NCI-H1436 treated with DMSO at 0.1 percent for 48 hours (cell line): ENCODE measurements around the gene GRAMD1B.

Experiments
- DNase-seq: peaks from one replicate; lab custom pipeline; 2025; lab: John Stamatoyannopoulos, UW

The GRAMD1B gene

GRCh38 chr11:123429913-123430720 lies at the start of gene GRAMD1B:
GRAMD1B (plus strand) TSS chr11:123430269; CDS start chr11:123430793, 524 bp downstream.
- DNase-seq: peak; percentile 37

- no peak for DNase-seq
Measured at GRCh38 chr11:123381149-123381548, 48.9 kb upstream of the GRAMD1B start.

GRCh38 chr11:123381817-123382554 lies 48.1 kb upstream of the GRAMD1B start:
- DNase-seq: no peak

- DNase-seq: no peak
Measured at GRCh38 chr11:123382555-123383074, 47.5 kb upstream of the GRAMD1B start.

GRCh38 chr11:123384116-123384515 lies 46.0 kb upstream of the GRAMD1B start:
- DNase-seq: no peak

- no peak for DNase-seq
Measured at GRCh38 chr11:123386796-123387510, 43.1 kb upstream of the GRAMD1B start.

- DNase-seq: no peak
Measured at GRCh38 chr11:123388640-123389039, 41.4 kb upstream of the GRAMD1B start.

- DNase-seq: no peak
Measured at GRCh38 chr11:123390146-123390545, 39.9 kb upstream of the GRAMD1B start.

- no peak for DNase-seq
Measured at GRCh38 chr11:123391646-123392348, 38.3 kb upstream of the GRAMD1B start.

GRCh38 chr11:123392431-123392830 lies 37.6 kb upstream of the GRAMD1B start:
- no peak for DNase-seq

- no peak for DNase-seq
Measured at GRCh38 chr11:123392844-123393243, 37.2 kb upstream of the GRAMD1B start.

GRCh38 chr11:123393312-123393927 lies 36.6 kb upstream of the GRAMD1B start:
- DNase-seq: no peak

GRCh38 chr11:123404676-123405075 lies 25.4 kb upstream of the GRAMD1B start:
- DNase-seq: no peak

- DNase-seq: no peak
Measured at GRCh38 chr11:123405123-123405592, 24.9 kb upstream of the GRAMD1B start.

- no peak for DNase-seq
Measured at GRCh38 chr11:123406441-123407129, 23.5 kb upstream of the GRAMD1B start.

GRCh38 chr11:123407130-123407995 lies 22.7 kb upstream of the GRAMD1B start:
- DNase-seq: peak; percentile 32

- no peak for DNase-seq
Measured at GRCh38 chr11:123407996-123408597, 22.0 kb upstream of the GRAMD1B start.

GRCh38 chr11:123408619-123409455 lies 21.2 kb upstream of the GRAMD1B start:
- DNase-seq: no peak
